HG02884 (cell line): ENCODE measurements around the gene C1QTNF5.

ENCODE experiments used
- ATAC-seq: cut with Tn5 transposase; IDR thresholded peaks from one replicate; pipeline ENCODE4 v1.9.1; 2021; ENCODE audit warnings: mild to moderate bottlenecking, moderate library complexity; ENCODE audit not compliant: unreplicated experiment

Gene C1QTNF5

GRCh38 chr11:119373059-119373920 is 32.6 kb upstream of the C1QTNF5 start:
- ATAC-seq: no peak

- no peak for ATAC-seq
Measured at GRCh38 chr11:119372260-119373058, 31.8 kb upstream of the C1QTNF5 start.

GRCh38 chr11:119371778-119372182 is 31.1 kb upstream of the C1QTNF5 start:
- ATAC-seq: no peak

- no peak for ATAC-seq
Measured at GRCh38 chr11:119371067-119371601, 30.5 kb upstream of the C1QTNF5 start.

- ATAC-seq: no peak
Measured at GRCh38 chr11:119370486-119371046, 29.9 kb upstream of the C1QTNF5 start.

- ATAC-seq: no peak
Measured at GRCh38 chr11:119369132-119369925, 28.6 kb upstream of the C1QTNF5 start.

GRCh38 chr11:119368121-119369034 is 27.7 kb upstream of the C1QTNF5 start:
- ATAC-seq: no peak

GRCh38 chr11:119367661-119368120 is 27.0 kb upstream of the C1QTNF5 start:
- no peak for ATAC-seq

GRCh38 chr11:119366690-119367620 is 26.3 kb upstream of the C1QTNF5 start:
- no peak for ATAC-seq

GRCh38 chr11:119365071-119365591 is 24.4 kb upstream of the C1QTNF5 start:
- no peak for ATAC-seq

GRCh38 chr11:119363851-119364590 is 23.3 kb upstream of the C1QTNF5 start:
- no peak for ATAC-seq

GRCh38 chr11:119363081-119363850 is 22.6 kb upstream of the C1QTNF5 start:
- no peak for ATAC-seq

- no peak for ATAC-seq
Measured at GRCh38 chr11:119362741-119363080, 22.0 kb upstream of the C1QTNF5 start.

- ATAC-seq: no peak
Measured at GRCh38 chr11:119361941-119362725, 21.4 kb upstream of the C1QTNF5 start.

- no peak for ATAC-seq
Measured at GRCh38 chr11:119361056-119361787, 20.5 kb upstream of the C1QTNF5 start.
